Smooth muscle cell (in vitro differentiated cells): Measurements from ENCODE around the gene EXOSC5. TPM values are rescaled to one million over a fixed set of nuclear protein-coding genes. Genes with fewer than 3 reads are reported as not detected.

Experiments used
- DNase-seq: peaks from one replicate; lab custom pipeline; 2025; ENCODE audit not compliant: unreplicated experiment; lab: John Stamatoyannopoulos, UW
- H2AFZ ChIP-seq: fragments of 200-600 bp; sonication (generic); 2 replicates; pipeline ENCODE4 v1.6.0; 2016; ENCODE audit warnings: antibody characterized with exemption, low read depth, mild to moderate bottlenecking
- H3F3A ChIP-seq: fragments of 200-600 bp; sonication (generic); 2 replicates; pipeline ENCODE4 v1.6.0; 2017; ENCODE audit warnings: antibody characterized with exemption, low read depth
- H3K27ac ChIP-seq: fragments of 200-600 bp; sonication (generic); 2 replicates; pipeline ENCODE4 v1.5.1; 2016; ENCODE audit warnings: low read depth, mild to moderate bottlenecking
- H3K27me3 ChIP-seq: fragments of 200-600 bp; sonication (generic); 2 replicates; pipeline ENCODE4 v1.6.1; 2016; ENCODE audit warnings: low read depth, mild to moderate bottlenecking
- H3K36me3 ChIP-seq: fragments of 200-600 bp; sonication (generic); 2 replicates; pipeline ENCODE4 v1.5.1; 2016; ENCODE audit warnings: low read depth
- H3K4me1 ChIP-seq: fragments of 200-600 bp; sonication (generic); 2 replicates; pipeline ENCODE4 v1.5.1; 2016; ENCODE audit warnings: low read depth
- H3K4me2 ChIP-seq: fragments of 200-600 bp; sonication (generic); 2 replicates; pipeline ENCODE4 v1.6.0; 2016; ENCODE audit warnings: mild to moderate bottlenecking
- H3K4me3 ChIP-seq: fragments of 200-600 bp; sonication (generic); 2 replicates; pipeline ENCODE4 v1.5.1; 2016; ENCODE audit warnings: mild to moderate bottlenecking
- H3K79me2 ChIP-seq: fragments of 200-600 bp; sonication (generic); 2 replicates; pipeline ENCODE4 v1.6.0; 2016; ENCODE audit warnings: low read depth, mild to moderate bottlenecking
- H3K9ac ChIP-seq: fragments of 200-600 bp; sonication (generic); 2 replicates; pipeline ENCODE4 v1.6.0; 2016; ENCODE audit warnings: low read depth
- H3K9me3 ChIP-seq: fragments of 200-600 bp; sonication (generic); replicated peaks from 2 replicates; pipeline ENCODE4 v1.5.1; 2016; ENCODE audit warnings: low read depth
- H4K20me1 ChIP-seq: fragments of 200-600 bp; sonication (generic); 2 replicates; pipeline ENCODE4 v1.6.0; 2016; ENCODE audit warnings: low read depth
- WGBS: methylation state at CpG from one replicate; pipeline ENCODE4 v1.1.7; 2016; ENCODE audit warnings: low lambda C conversion rate; 5-methylcytosine and 5-hydroxymethylcytosine counted together
- polyA plus RNA-seq: library from polyadenylated mRNA; unstranded; fragments of >200 nt; fragmentation: Nextera tagmentation; extraction: Ambion mirVana; gene quantifications from 2 replicates; pipeline ENCODE4 v1.2.1, GENCODE V29; 2016
- total RNA-seq: library from RNA; depleted of rRNA; stranded (reverse); fragments of >200 nt; gene quantifications from 2 replicates; pipeline ENCODE4 v1.2.3, GENCODE V29; 2014
- TF ChIP-seq, protein P1 (sequence below): fragments of 200-600 bp; sonication (generic); IDR thresholded peaks from 2 replicates; pipeline ENCODE4 v1.5.1; 2017; ENCODE audit warnings: borderline replicate concordance, mild to moderate bottlenecking, antibody characterized with exemption; ENCODE audit not compliant: insufficient read depth, poor library complexity, severe bottlenecking

EXOSC5 gene
- total and polyA plus RNA-seq, 2 experiments from 2014 or later, result 5.4 to 19.5 TPM

- DNase-seq, result no peak
- Histone ChIP-seq H3K79me2 (peaks cover 29% of the 10 kb centered on the region), H3K9me3 (no peaks in the 10 kb centered on the region), H2AFZ (no peak overlapping the region), H3K9ac (no peak overlapping the region), H3K4me3 (no peak overlapping the region), H3K27ac (no peak overlapping the region), H3F3A (no peaks in the 10 kb centered on the region), H3K27me3 (no peaks in the 10 kb centered on the region), H3K4me2 (no peak overlapping the region), H3K4me1 (peaks cover 5% of the 10 kb centered on the region), H3K36me3 (no peaks in the 10 kb centered on the region), H4K20me1 (no peaks in the 10 kb centered on the region)
- TF ChIP-seq, protein P1, sequence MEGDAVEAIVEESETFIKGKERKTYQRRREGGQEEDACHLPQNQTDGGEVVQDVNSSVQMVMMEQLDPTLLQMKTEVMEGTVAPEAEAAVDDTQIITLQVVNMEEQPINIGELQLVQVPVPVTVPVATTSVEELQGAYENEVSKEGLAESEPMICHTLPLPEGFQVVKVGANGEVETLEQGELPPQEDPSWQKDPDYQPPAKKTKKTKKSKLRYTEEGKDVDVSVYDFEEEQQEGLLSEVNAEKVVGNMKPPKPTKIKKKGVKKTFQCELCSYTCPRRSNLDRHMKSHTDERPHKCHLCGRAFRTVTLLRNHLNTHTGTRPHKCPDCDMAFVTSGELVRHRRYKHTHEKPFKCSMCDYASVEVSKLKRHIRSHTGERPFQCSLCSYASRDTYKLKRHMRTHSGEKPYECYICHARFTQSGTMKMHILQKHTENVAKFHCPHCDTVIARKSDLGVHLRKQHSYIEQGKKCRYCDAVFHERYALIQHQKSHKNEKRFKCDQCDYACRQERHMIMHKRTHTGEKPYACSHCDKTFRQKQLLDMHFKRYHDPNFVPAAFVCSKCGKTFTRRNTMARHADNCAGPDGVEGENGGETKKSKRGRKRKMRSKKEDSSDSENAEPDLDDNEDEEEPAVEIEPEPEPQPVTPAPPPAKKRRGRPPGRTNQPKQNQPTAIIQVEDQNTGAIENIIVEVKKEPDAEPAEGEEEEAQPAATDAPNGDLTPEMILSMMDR, result no peak
- 92% methylated on average over 9 of the region's 10 CpGs for WGBS
These were observed 34.9 kb downstream of the EXOSC5 start for GRCh38 chr19:41362143-41362847.

DNA sequence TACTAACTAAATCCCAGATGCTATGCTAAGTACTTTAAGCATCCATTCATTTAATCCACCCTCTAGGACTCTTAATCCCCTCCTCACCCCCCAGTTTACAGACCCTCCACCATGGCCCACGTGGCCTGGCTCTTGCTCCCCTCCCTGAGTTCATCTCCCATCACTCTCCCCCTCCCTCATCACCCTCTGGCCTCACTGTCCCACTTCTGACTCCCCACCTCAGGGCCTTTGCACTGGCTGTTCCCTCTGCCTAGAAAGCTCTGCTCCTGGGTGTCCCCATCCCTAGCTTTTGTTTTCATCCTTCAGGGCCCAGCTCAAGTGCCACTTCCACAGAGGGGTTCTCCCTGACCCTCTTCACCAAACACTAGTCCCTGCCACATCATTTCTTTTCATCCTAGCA is 37.4 kb downstream of the EXOSC5 start:
- Histone ChIP-seq H3K27me3 (no peaks in the 10 kb centered on the region), H3K9me3 (no peaks in the 10 kb centered on the region), H3K27ac (no peak overlapping the region), H2AFZ (no peak overlapping the region), H3K4me1 (peaks cover 3% of the 10 kb centered on the region), H3K4me2 (no peak overlapping the region), H4K20me1 (no peaks in the 10 kb centered on the region), H3K4me3 (no peak overlapping the region), H3K9ac (no peak overlapping the region), H3F3A (peaks cover 11% of the 10 kb centered on the region), H3K36me3 (no peaks in the 10 kb centered on the region), H3K79me2 (peaks cover 9% of the 10 kb centered on the region)
- 71% methylated on average over 1 of the region's 1 CpG for WGBS
- DNase-seq, result no peak
- TF ChIP-seq, protein P1, result no peak

- peaks cover 18% of the 10 kb centered on the region for H3F3A ChIP-seq
- H3K9me3 ChIP-seq, result no peaks in the 10 kb centered on the region
- no peak overlapping the region for H2AFZ ChIP-seq
- no peak for DNase-seq
- TF ChIP-seq, protein P1, result no peak
- no peak overlapping the region for H3K4me2 ChIP-seq
- H3K27me3 ChIP-seq, result no peaks in the 10 kb centered on the region
- H3K4me1 ChIP-seq, result no peaks in the 10 kb centered on the region
- no peaks in the 10 kb centered on the region for H3K36me3 ChIP-seq
- H3K9ac ChIP-seq, result no peak overlapping the region
- no peak overlapping the region for H3K27ac ChIP-seq
- H3K79me2 ChIP-seq, result peaks cover 15% of the 10 kb centered on the region
- H3K4me3 ChIP-seq, result no peak overlapping the region
- 93% methylated on average over 13 of the region's 13 CpGs for WGBS
- H4K20me1 ChIP-seq, result peaks cover 3% of the 10 kb centered on the region
These were observed 39.4 kb downstream of the EXOSC5 start for GRCh38 chr19:41357746-41358145.
